Measurements from ENCODE around the gene TMC6. TPM values are rescaled to one million over a fixed set of nuclear protein-coding genes. Genes with fewer than 3 reads are reported as not detected.

The TMC6 gene
- total and polyA plus RNA-seq, 2 of the 13 experiments (the other 11 are each of a cell fraction or from before 2014, with no cell fraction given) = 48.4 to 99.1 TPM

GRCh38 chr17:78144736-78145641, 16.4 kb upstream of the TMC6 start (continued):
- TF ChIP-seq TRAFD1 (CRISPR knock-in tag; IDR thresholded peaks at IDR 0.05; ENCODE audit: borderline replicate concordance) (no peak), ZNF329 (CRISPR knock-in tag; IDR thresholded peaks at IDR 0.05; ENCODE audit: low read depth) (no peak), SKI (IDR thresholded peaks at IDR 0.05; ENCODE audit: partially characterized antibody) (no peak), GTF2F1 (IDR thresholded peaks at IDR 0.05; ENCODE audit: low read length) (no peak), THRA (CRISPR knock-in tag; IDR thresholded peaks at IDR 0.05; ENCODE audit: borderline replicate concordance) (peak; percentile 68; the same call in 1 of the 2 replicates), ERF (CRISPR knock-in tag; IDR thresholded peaks at IDR 0.05) (peak; percentile 96), ZBTB20 (CRISPR knock-in tag; IDR thresholded peaks at IDR 0.05; ENCODE audit: borderline replicate concordance, low read depth) (peak; percentile 79; the same call in 1 of the 2 replicates), JUN (CRISPR knock-in tag; IDR thresholded peaks at IDR 0.05) (no peak), BCLAF1 (IDR thresholded peaks at IDR 0.05) (no peak), HBP1 (CRISPR knock-in tag; IDR thresholded peaks at IDR 0.05; ENCODE audit: low read depth) (no peak), CBX2 (IDR thresholded peaks at IDR 0.05; ENCODE audit: low read depth, low read length) (no peak), CBX2 (CRISPR knock-in tag; IDR thresholded peaks at IDR 0.05; ENCODE audit: low read depth) (no peak), FOXA1 (IDR thresholded peaks at IDR 0.05) (no peak), FOXA1 (CRISPR knock-in tag; IDR thresholded peaks at IDR 0.05) (0 out of 2 replicates have a peak, but pooled peaks have one; percentile 5), HOXA9 (CRISPR knock-in tag; IDR thresholded peaks at IDR 0.05; ENCODE audit: borderline replicate concordance) (no peak), ZNF670 (CRISPR knock-in tag; IDR thresholded peaks at IDR 0.05; ENCODE audit: borderline replicate concordance) (no peak), TFDP2 (CRISPR knock-in tag; IDR thresholded peaks at IDR 0.05) (peak; percentile 51), ZNF333 (CRISPR knock-in tag; IDR thresholded peaks at IDR 0.05; ENCODE audit: borderline replicate concordance) (peak; percentile 92; the same call in 1 of the 2 replicates), SRF (IDR thresholded peaks at IDR 0.05; ENCODE audit: low read depth, low read length) (no peak)

All from HepG2 (cell line).